ENCODE measurements around the gene GET3.
"Not testable (repeated sequence)": the region's sequence is repeated elsewhere in the genome, so short reads cannot be mapped to it uniquely, and the experiment has no call there.

The GET3 gene

DNA sequence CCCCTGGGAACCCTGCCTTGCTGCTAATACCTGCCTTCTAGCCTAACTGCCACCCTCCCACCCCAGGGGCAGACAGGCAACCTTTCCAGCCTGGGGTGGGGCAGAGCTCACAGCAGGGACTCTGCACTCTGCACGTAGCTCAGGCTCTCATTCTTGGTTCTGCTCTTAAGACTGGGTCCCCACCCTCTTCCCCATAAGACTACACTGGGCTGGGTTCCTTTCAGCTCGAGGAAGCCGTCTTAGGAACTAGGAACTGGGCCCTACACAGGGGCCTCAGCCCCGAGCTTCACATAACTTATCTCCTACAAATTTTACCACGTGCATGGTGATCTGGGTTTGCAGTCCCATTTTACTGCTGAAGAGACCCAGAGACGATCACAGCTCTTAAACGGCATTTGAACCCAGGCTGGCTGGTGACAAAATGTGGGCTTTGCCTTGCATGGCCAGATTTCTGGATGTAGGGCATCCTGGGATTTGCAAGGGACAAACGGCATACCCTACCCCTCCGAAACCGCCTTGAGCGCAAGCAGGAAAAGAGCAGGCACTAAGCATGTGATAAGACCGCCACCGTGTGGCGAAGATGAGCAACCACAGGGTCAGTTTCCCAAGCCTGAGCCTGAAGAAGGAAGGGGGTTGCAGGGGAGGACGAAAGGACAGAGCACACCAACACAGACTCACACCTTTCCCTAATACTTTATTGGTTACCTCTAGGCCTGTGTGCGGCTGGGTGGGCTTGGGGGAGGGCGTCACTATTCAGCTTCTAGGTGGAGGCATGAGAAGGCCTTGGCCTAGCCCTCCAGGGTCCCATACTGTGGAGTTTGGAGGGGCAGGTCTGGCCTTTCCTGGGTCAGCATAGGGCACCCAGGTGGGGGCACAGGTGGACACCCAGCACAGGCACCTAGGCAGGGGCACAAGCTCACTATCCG, 59.1 kb downstream of the GET3 start:
- H3K4me3 ChIP-seq (ENCODE audit: low read depth in 1 of 5, low read length in 5 of 5): peak overlapping the region in 4 of 5 donors; percentile 27 to 42 (median 32)
- H3K9ac ChIP-seq (ENCODE audit: low read length in 5 of 5): no peak overlapping the region

DNA sequence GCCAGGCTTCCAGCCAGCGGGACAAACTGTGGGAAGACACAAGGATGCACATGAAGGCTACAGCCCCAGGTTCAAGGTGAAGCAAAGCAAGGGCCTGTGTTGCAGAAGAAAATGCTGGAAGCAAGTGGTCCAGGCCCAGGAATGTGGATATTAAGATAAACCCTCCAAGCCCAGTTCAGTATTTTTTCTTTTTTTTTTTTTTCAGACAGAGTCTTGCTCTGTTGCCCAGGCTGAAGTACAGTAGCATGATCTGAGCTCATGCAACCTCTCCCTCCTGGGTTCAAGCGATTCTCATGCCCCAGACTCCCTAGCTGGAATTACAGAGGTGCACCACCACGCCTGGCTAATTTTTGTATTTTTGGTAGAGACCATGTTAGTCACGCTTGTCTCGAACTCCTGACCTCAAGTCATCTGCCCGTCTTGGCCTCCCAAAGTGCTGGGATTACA, 59.9 kb downstream of the GET3 start:
- H3K9ac ChIP-seq (ENCODE audit: low read length in 5 of 5): no peak overlapping the region
- peaks cover 10 to 39% (median 34%) of the 10 kb centered on the region in 5 donors for H3K4me1 ChIP-seq (ENCODE audit: control insufficient read depth in 5 of 5, insufficient read depth in 5 of 5, low read length in 5 of 5)
- peaks cover 0 to 28% (median 15%) of the 10 kb centered on the region in 5 donors for H3K36me3 ChIP-seq (ENCODE audit: control insufficient read depth in 5 of 5, insufficient read depth in 5 of 5, low read length in 5 of 5)
- no peaks in the 10 kb centered on the region for H3K27me3 ChIP-seq (ENCODE audit: control insufficient read depth in 5 of 5, insufficient read depth in 4 of 5, low read length in 5 of 5)
- no peaks in the 10 kb centered on the region for H3K9me3 ChIP-seq (ENCODE audit: control insufficient read depth in 5 of 5, low read length in 5 of 5)
- no peak overlapping the region for H3K4me3 ChIP-seq (ENCODE audit: low read depth in 1 of 5, low read length in 5 of 5)
- H3K27ac ChIP-seq (ENCODE audit: low read depth, low read length): no peak overlapping the region

More for the DNA sequence above, 59.1 kb downstream of the GET3 start:
- Histone ChIP-seq H3K36me3 (ENCODE audit: control insufficient read depth in 5 of 5, insufficient read depth in 5 of 5, low read length in 5 of 5) (peaks cover 0 to 28% (median 15%) of the 10 kb centered on the region in 5 donors), H3K27me3 (ENCODE audit: control insufficient read depth in 5 of 5, insufficient read depth in 4 of 5, low read length in 5 of 5) (no peaks in the 10 kb centered on the region), H3K27ac (ENCODE audit: low read depth, low read length) (peak overlapping the region; percentile 50), H3K9me3 (ENCODE audit: control insufficient read depth in 5 of 5, low read length in 5 of 5) (no peaks in the 10 kb centered on the region), H3K4me1 (ENCODE audit: control insufficient read depth in 5 of 5, insufficient read depth in 5 of 5, low read length in 5 of 5) (peaks cover 10 to 31% (median 27%) of the 10 kb centered on the region in 5 donors)

DNA sequence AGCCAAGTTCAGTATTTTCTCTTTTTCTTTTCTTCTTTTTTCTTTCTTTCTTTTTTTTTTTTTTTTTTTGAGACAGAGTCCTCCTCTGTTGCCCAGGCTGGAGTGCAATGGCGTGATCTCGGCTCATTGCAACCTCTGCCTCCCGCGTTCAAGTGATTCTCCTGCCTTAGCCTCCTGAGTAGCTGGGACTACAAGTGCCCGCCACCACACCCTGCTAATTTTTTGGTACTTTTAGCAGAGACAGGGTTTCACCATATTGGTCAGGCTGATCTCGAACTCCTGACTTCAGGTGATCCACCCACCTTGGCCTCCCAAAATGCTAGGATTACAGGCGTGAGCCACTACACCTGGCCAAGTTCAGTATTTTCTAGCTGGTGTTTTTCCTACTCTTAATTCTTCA, 60.3 kb downstream of the GET3 start:
- H3K27ac ChIP-seq (ENCODE audit: low read depth, low read length); H3K9me3 ChIP-seq (ENCODE audit: control insufficient read depth in 5 of 5, low read length in 5 of 5); H3K9ac ChIP-seq (ENCODE audit: low read length in 5 of 5); H3K27me3 ChIP-seq (ENCODE audit: control insufficient read depth in 5 of 5, insufficient read depth in 4 of 5, low read length in 5 of 5); H3K4me3 ChIP-seq (ENCODE audit: low read depth in 1 of 5, low read length in 5 of 5): not testable (repeated sequence)
- H3K36me3 ChIP-seq (ENCODE audit: control insufficient read depth in 5 of 5, insufficient read depth in 5 of 5, low read length in 5 of 5): peaks cover 0 to 28% (median 15%) of the 10 kb centered on the region in 5 donors
- H3K4me1 ChIP-seq (ENCODE audit: control insufficient read depth in 5 of 5, insufficient read depth in 5 of 5, low read length in 5 of 5): peaks cover 10 to 43% (median 38%) of the 10 kb centered on the region in 5 donors

All from subcutaneous abdominal adipose tissue (tissue), 5 donors.